HG02798 (cell line): ENCODE measurements around the gene ZC3HAV1.
"Not testable (repeated sequence)": the region's sequence is repeated elsewhere in the genome, so short reads cannot be mapped to it uniquely, and the experiment has no call there.

Source experiments
- ATAC-seq: cut with Tn5 transposase; IDR thresholded peaks from one replicate; pipeline ENCODE4 v1.9.1; 2021; ENCODE audit warnings: mild to moderate bottlenecking; ENCODE audit not compliant: unreplicated experiment, poor library complexity

Gene ZC3HAV1

GRCh38 chr7:139109188-139109982 is at the start of gene ZC3HAV1:
Gene ZC3HAV1, minus strand, starts transcription at chr7:139109720. Its CDS starts 389 bp downstream, at chr7:139109331.
- ATAC-seq = peak; percentile 73

DNA sequence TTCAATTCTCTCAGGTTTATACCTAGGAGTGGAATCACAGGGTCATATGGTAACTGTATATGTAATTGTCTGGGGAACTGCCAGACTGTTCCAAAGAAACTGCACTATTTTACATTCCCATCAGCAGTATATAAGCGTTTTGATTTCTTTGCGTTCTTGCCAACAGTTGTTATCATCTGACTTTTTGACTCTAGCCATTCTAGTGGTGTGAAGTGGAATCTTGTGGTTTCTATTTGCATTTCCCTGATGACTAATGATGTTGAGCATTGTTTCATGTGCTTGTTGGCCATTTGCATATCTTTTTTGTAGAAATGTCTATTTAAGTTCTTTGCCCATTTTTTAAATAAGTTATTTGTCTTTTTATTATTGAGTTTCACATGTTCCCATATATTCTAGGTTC is 44.3 kb upstream of the ZC3HAV1 start:
- ATAC-seq = no peak

DNA sequence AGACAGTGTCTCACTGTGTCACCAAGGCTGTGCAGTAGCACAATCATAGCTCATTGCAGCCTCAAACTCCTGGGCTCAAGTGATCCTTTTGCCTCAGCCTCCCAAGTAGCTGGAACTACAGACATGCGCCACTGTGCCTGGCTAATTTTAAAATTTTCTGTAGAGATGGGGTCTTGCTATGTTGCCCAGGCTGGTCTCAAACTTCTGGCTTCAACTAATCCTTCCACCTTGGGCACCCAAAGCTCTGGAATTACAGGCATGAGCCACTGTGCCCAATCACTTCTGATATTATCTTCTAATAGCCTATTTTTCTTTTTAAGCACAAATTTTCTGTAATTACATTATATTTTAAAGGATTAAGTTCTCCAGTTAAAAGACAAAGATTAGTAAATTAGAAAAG is 42.6 kb upstream of the ZC3HAV1 start:
- no peak for ATAC-seq

GRCh38 chr7:139139150-139139549 is 29.6 kb upstream of the ZC3HAV1 start:
- ATAC-seq = no peak

GRCh38 chr7:139133335-139134139 is 24.0 kb upstream of the ZC3HAV1 start:
- ATAC-seq = peak; percentile 98

- no peak for ATAC-seq
These were observed 23.4 kb upstream of the ZC3HAV1 start for GRCh38 chr7:139132887-139133286.

GRCh38 chr7:139131601-139132041 is 22.1 kb upstream of the ZC3HAV1 start:
- peak; percentile 28 for ATAC-seq

- ATAC-seq = not testable (repeated sequence)
These were observed 20.3 kb upstream of the ZC3HAV1 start for GRCh38 chr7:139129814-139130213.

DNA sequence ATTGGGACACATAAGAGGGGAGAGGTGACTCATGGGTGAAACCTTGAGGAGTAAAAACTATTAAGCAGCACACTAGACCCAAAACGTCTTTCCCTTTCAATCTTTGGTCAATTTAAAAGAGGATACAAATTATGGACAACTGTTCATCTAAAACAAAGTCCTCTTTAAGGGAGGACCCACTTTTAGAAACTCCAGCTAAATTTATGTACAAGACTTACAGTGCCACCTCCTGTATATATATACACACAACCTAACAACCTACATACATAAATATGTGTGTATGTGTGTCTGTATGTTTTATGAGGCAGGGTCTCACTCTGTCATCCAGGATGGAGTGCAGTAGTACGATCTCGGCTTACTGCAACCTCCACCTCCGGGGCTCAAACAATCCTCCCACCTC is 18.1 kb upstream of the ZC3HAV1 start:
- no peak for ATAC-seq

DNA sequence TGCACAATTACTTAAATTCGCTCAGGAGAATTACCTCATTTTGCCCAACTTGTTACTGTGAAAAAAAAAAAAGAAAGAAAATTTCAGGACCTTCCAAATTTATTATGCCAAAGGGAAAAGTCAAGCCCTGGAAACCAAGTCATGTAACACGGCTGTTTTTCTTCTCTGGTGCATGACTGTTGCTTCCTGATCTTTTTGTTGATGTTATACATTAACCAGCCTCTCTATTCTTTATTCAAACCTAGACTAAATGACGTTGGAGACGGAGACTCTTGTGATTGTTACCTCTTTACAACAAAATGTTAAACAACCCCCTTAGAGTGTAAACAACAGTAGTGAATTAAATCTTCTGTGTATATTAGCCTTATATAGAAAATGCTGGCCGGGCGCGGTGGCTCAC is 16.1 kb upstream of the ZC3HAV1 start:
- ATAC-seq = no peak

DNA sequence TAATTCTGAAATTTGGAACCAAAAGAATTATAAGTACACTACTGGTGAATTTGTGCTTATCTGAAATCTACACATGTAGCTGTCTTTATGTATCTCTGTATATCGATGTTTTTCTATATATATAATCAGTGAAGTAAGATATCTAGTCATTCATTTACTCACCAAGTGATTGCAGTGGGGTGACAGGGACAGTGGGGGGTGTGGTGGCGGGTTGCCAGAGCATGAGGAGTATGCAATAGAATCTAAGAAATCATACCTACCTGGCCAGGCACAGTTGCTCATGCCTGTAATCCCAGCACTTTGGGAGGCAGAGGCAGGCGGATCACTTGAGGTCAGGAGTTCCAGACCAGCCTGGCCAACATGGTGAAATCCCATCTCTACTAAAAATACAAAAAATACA is 15.5 kb upstream of the ZC3HAV1 start:
- ATAC-seq = not testable (repeated sequence)

DNA sequence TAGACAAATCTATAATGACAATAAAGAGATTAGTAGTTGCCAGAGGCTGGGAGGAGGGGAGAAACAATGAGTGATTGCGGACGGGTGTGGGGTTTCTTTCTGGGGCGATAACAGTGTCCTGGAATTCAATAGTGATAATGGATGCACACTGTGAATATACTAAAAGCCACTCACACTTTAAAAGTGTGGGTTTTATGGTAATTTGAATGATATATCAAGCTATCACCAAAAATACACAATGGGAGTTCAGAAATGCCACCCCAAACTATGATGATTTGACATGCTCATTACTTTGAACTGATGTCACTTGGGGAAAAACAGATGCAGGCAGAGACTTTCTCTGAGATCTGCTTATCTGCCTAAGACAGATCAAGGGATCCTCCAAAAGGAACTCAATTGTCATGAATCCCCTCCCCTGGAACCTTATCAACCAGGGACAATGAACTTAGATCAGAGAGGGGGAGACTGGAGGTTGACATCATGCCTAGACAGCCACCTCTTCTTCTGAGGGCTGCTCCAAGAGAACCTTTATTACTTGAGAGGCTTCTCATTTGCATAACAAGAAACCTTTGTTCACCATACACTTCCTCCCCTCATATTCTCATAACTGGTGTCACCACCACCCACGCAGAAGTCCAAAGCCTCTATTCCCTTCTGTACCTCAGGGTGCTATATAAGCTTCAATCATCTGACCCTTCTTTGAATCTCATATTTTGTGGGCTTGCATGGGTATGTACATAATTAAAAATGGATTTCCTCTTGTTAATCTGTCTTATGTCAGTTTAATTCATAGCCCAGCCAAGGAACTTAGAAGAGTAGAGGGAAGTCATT is 14.8 kb upstream of the ZC3HAV1 start:
- peak; percentile 82 for ATAC-seq

DNA sequence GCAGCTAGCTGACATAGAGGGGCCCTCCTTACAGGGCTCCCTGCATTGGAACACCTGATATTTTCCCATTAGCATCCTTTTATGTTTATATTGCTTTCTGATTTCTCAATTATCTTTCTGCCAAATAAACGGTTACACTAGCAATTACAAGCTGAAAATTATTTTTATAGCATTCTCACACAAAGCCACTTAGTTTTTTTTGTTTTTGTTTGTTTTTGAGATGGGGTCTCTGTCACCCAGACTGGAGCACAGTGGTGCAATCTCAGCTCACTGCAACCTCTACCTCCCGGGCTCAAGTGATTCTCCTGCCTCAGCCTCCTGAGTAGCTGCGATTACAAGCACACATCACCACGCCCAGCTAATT is 9.9 kb upstream of the ZC3HAV1 start:
- ATAC-seq = no peak

DNA sequence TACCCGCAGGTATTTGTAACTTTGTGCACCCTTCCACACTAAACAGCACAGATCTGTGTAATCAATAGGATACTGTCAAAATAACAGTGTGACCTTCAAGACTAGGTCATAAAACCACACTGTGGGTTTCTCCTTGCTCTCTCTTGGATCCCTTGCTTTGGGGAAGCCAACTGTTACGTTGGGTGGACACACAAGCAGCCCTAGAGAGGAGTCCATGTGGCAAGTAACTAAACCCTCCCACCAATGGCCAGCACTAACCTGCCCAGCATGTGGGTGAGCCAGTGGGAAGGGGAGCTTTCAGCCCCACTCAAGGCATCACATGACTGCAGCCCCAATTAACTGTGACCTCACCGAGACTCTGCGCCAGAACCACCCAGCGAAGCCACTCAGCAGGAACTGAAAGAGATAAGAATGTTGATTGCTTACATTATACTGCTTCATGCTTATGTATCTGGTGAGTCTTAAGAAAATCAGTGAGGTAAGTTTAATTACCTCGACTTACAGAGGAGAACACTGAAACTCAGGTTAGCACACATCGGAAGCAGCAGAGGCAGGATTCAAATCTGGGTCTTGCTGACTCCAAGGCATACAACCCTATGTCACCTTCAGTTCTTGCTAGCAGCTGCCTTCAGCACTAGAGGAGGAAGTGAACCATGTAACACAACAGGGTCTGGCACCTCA is 9.4 kb upstream of the ZC3HAV1 start:
- ATAC-seq = peak; percentile 81

DNA sequence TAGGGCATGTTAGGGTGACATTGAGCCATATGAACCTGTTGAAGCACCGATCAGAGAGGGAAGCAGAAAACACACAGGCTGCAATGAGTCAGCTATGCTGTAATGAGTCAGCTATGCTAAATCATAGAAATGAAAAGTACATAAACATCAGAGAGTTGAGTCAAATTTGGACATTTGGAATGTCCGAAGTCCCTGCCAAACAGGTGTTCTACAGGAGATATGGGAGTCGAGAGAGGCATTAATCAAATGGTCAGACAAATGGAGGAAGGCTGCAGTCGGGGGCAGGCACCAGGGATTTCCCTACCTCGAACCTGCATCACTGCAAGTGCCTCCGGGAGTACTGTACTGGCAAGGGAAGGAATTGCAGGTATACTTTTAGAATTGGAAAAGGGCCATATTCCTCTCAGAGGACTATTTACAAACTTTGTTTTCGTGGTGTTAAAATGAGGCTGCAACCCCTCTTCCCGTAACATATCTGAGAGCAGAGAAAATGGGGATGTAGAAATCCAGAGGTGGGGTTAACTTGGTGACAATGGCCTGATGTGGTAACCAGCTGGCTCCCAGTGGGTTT is 8.8 kb upstream of the ZC3HAV1 start:
- ATAC-seq = peak; percentile 79

- ATAC-seq = no peak
These were observed 8.2 kb upstream of the ZC3HAV1 start for GRCh38 chr7:139117599-139118233.

DNA sequence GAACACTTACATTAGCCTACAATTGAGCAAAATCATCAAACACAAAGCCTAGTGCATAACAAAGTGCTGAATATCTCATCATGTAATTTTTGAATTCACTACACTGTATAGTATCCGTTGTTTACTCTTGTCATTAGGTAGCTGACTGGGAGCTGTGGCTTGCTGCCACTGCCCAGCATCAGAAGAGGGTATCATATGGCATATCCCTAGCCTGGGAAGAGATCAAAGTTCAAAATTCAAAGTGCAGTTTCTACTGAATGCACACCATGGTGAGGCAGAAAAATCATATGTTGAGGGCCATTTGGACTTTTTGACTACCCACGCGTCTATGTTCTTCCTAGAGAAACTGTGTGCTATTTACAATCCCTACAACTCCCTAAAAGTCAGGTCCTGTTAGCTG is 7.5 kb upstream of the ZC3HAV1 start:
- ATAC-seq = no peak

GRCh38 chr7:139115104-139115503 is 5.6 kb upstream of the ZC3HAV1 start:
- ATAC-seq = no peak

- no peak for ATAC-seq
These were observed 5.1 kb upstream of the ZC3HAV1 start for GRCh38 chr7:139114585-139114984.
